Globus pallidus (tissue), 1 donor: ENCODE measurements around the gene CDC20.

Experiments used
- DNase-seq: peaks from one replicate; pipeline ENCODE4 v3.0.0-alpha.2; 2015; ENCODE audit warnings: low spot score

The CDC20 gene

GRCh38 chr1:43358746-43359693 lies at the start of gene CDC20:
Gene CDC20 (plus strand): TSS chr1:43358981. CDS start chr1:43359216, 235 bp downstream.
- DNase-seq, result peak; percentile 97

- no peak for DNase-seq
These were observed 49.3 kb upstream of the CDC20 start for GRCh38 chr1:43309405-43310025.

GRCh38 chr1:43311521-43311920 lies 47.3 kb upstream of the CDC20 start:
- no peak for DNase-seq

GRCh38 chr1:43312212-43312623 lies 46.6 kb upstream of the CDC20 start:
- no peak for DNase-seq

GRCh38 chr1:43312663-43313515 lies 45.9 kb upstream of the CDC20 start:
- no peak for DNase-seq

GRCh38 chr1:43313771-43314170 lies 45.0 kb upstream of the CDC20 start:
- DNase-seq, result no peak

- no peak for DNase-seq
These were observed 44.5 kb upstream of the CDC20 start for GRCh38 chr1:43314233-43314632.

GRCh38 chr1:43315481-43315880 lies 43.3 kb upstream of the CDC20 start:
- DNase-seq, result peak; percentile 88

- DNase-seq, result no peak
These were observed 42.6 kb upstream of the CDC20 start for GRCh38 chr1:43315963-43316737.

GRCh38 chr1:43316738-43317520 lies 41.9 kb upstream of the CDC20 start:
- no peak for DNase-seq

- DNase-seq, result peak; percentile 89
These were observed 40.8 kb upstream of the CDC20 start for GRCh38 chr1:43317817-43318471.

- no peak for DNase-seq
These were observed 40.0 kb upstream of the CDC20 start for GRCh38 chr1:43318831-43319230.

- no peak for DNase-seq
These were observed 39.5 kb upstream of the CDC20 start for GRCh38 chr1:43319288-43319687.

GRCh38 chr1:43319766-43320165 lies 39.0 kb upstream of the CDC20 start:
- no peak for DNase-seq

- no peak for DNase-seq
These were observed 37.4 kb upstream of the CDC20 start for GRCh38 chr1:43321331-43321891.

- no peak for DNase-seq
These were observed 36.3 kb upstream of the CDC20 start for GRCh38 chr1:43322506-43322905.

- no peak for DNase-seq
These were observed 34.0 kb upstream of the CDC20 start for GRCh38 chr1:43324810-43325209.

- DNase-seq, result no peak
These were observed 33.4 kb upstream of the CDC20 start for GRCh38 chr1:43325381-43325780.

- DNase-seq, result no peak
These were observed 31.1 kb upstream of the CDC20 start for GRCh38 chr1:43327549-43328292.
